Common myeloid progenitor, CD34-positive (primary cell): ENCODE measurements around the gene DFFA. TPM values are rescaled to one million over a fixed set of nuclear protein-coding genes. Genes with fewer than 3 reads are reported as not detected.

Experiments
- CTCF ChIA-PET: fragments of 350-600 bp; sonication (Branson Sonifier 250); formaldehyde crosslinking; loops from one replicate; lab custom pipeline; 2021; ENCODE audit warnings: antibody characterized with exemption; lab: Charles Lee
- POLR2A ChIA-PET: fragments of 350-600 bp; sonication (Branson Sonifier 250); formaldehyde crosslinking; loops from one replicate; lab custom pipeline; 2021; ENCODE audit warnings: antibody characterized with exemption; lab: Charles Lee
- DNase-seq, 3 donors: peaks; one replicate each; pipeline versions ENCODE4 v3.0.0 to v3.0.0-alpha.2; 2013
- H3K27ac ChIP-seq, 2 experiments: 1 replicate in 1 of 2; 2 replicates in 1 of 2; pipeline ENCODE4 v1.7.0; 2013; ENCODE audit warnings: inconsistent platforms in 2 of 2, low read length in 2 of 2, mild to moderate bottlenecking in 2 of 2, low read depth in 1 of 2, moderate library complexity in 1 of 2; ENCODE audit not compliant: severe bottlenecking in 2 of 2, insufficient read depth in 1 of 2, poor library complexity in 1 of 2
- H3K27me3 ChIP-seq, 5 experiments: replicated peaks in 2 of 5; 1 replicate in 3 of 5; 2 replicates in 2 of 5; pipeline versions ENCODE4 v1.6.1 to v1.7.0; 2013; ENCODE audit warnings: low read length in 4 of 5, mild to moderate bottlenecking in 2 of 5, moderate library complexity in 2 of 5, inconsistent platforms in 1 of 5; ENCODE audit not compliant: insufficient read depth in 5 of 5, control insufficient read depth in 4 of 5
- H3K36me3 ChIP-seq, 4 experiments: 1 replicate in 2 of 4; 2 replicates in 2 of 4; pipeline versions ENCODE4 v1.6.1 to v1.7.0; 2013; ENCODE audit warnings: low read length in 3 of 4, control low read depth in 1 of 4, mild to moderate bottlenecking in 1 of 4; ENCODE audit not compliant: control insufficient read depth in 4 of 4, insufficient read depth in 4 of 4
- H3K4me1 ChIP-seq, 4 experiments: 1 replicate in 3 of 4; 2 replicates in 1 of 4; pipeline versions ENCODE4 v1.6.1 to v1.7.1; 2013; ENCODE audit warnings: low read length in 3 of 4, mild to moderate bottlenecking in 3 of 4, control low read depth in 1 of 4, inconsistent platforms in 1 of 4, moderate library complexity in 1 of 4; ENCODE audit not compliant: control insufficient read depth in 4 of 4, insufficient read depth in 4 of 4; ENCODE audit errors: control extremely low read depth in 1 of 4
- H3K4me3 ChIP-seq, 7 experiments: 1 replicate in 4 of 7; 2 replicates in 3 of 7; pipeline versions ENCODE4 v1.5.1 to v1.7.0; 2013; ENCODE audit warnings: mild to moderate bottlenecking in 7 of 7, low read length in 6 of 7, moderate library complexity in 6 of 7, inconsistent platforms in 2 of 7, low read depth in 2 of 7, control low read depth in 1 of 7; ENCODE audit not compliant: insufficient read depth in 4 of 7, control insufficient read depth in 1 of 7; ENCODE audit errors: extremely low read depth in 1 of 7
- H3K9me3 ChIP-seq, 5 experiments: 1 replicate in 4 of 5; 2 replicates in 1 of 5; pipeline versions ENCODE4 v1.6.1 to v1.7.1; 2013; ENCODE audit warnings: low read length in 4 of 5, mild to moderate bottlenecking in 2 of 5, inconsistent platforms in 1 of 5, low read depth in 1 of 5, moderate library complexity in 1 of 5; ENCODE audit not compliant: control insufficient read depth in 4 of 5, insufficient read depth in 2 of 5; ENCODE audit errors: control extremely low read depth in 1 of 5
- WGBS: methylation state at CpG from one replicate; pipeline ENCODE4 v1.1.5; 2013; ENCODE audit not compliant: insufficient coverage; 5-methylcytosine and 5-hydroxymethylcytosine counted together
- polyA plus RNA-seq: library from polyadenylated mRNA; unstranded; fragments of 120-200 nt; gene quantifications from one replicate; pipeline ENCODE4 v1.2.1, GENCODE V29; 2013

Gene DFFA, protein sequence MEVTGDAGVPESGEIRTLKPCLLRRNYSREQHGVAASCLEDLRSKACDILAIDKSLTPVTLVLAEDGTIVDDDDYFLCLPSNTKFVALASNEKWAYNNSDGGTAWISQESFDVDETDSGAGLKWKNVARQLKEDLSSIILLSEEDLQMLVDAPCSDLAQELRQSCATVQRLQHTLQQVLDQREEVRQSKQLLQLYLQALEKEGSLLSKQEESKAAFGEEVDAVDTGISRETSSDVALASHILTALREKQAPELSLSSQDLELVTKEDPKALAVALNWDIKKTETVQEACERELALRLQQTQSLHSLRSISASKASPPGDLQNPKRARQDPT
- 30.0 TPM for polyA plus RNA-seq

DNA sequence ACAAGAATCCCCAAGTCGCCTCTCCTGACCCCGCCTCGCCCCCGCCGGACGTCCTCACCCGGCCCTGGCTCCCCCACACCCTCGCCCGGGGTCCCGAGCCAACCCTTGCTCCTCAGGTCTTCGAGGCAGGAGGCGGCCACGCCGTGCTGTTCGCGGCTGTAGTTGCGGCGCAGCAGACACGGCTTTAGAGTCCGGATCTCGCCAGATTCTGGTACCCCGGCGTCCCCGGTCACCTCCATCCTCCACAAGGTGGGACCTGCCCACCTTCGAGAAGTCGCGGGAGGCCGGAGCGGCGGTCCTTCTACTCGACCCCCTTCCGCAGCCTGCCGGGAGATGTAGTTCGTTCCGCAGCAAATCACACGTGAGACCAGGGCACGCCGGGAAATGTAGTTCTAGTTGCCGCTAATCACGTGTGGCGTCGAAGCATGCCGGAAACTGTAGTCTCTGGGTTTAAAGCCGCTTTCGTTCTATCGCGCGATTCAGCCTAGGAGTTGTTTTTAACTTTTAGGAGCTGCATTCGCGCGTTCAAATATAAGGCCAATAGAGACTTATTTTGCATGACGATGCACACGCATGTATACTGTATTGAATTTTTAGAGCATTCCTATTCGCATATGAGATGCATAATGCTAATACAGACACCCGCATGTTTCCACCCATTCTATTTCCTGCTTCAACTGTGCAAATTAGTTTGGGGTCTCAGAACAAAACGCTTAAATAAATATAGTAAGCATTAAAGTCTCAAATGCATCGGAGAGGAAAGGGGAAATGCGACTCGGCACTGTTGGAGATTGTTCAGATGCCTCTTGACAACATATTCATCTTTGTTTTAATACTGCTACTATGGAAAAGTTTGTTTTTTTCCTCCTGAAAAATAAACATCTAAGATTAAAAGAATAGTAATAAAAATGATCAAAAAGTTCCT lies at the start of gene DFFA:
TSS of gene DFFA (minus strand) at position 310 of the 925 bp plus-strand sequence. CDS start at position 239, 71 bp downstream.
- 0% methylated on average over 38 of the region's 59 CpGs for WGBS
- no peaks in the 10 kb centered on the region for H3K9me3 ChIP-seq
- peak within 1 kb of the TSS; percentile 53 to 82 (median 74) for H3K4me3 ChIP-seq
- peaks cover 6 to 15% (median 10%) of the 10 kb centered on the region in 4 experiments for H3K36me3 ChIP-seq
- H3K4me1 ChIP-seq, result peaks cover 8 to 42% (median 30%) of the 10 kb centered on the region in 4 experiments
- ChIA-PET CTCF (interaction anchor here (0.7 kb wide), 1 partner anchor 41 kb away, joined by 3 read pairs; no protein-coding TSS in a partner anchor), POLR2A (no interaction called here)
- peak; percentile 96 to 98 (median 98) for DNase-seq
- H3K27me3 ChIP-seq, result no peaks in the 10 kb centered on the region
- H3K27ac ChIP-seq, result peak within 1 kb of the TSS; percentile 23 to 74

DNA sequence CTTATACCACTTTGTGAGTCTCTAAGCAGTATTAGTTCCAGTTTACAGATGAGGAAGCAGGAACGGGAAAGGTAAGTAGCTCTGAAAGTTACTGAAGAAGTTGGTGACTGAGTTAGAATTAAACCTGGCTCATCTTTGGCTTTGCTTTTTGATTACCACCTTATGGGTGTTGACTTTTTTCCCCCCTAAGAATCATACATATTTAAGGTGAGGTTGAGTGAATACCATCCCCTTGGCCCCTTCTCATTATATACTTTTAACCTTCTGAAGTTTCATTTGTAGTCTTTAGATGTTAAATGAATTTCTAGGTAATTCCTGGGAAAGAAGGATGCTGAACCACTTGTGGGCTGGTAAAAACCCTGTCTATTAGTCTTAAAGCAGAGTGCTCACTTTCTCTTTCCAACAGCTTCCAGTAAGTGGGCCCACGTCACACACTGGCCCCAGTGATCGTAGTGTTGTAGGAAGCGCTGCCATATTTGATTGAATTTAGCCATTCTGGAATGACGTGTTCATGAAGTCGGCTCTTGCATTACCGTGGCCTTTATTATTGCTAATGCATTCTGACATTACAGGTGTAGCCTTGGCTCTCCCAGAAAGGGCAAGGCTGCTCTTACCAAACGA lies 49.3 kb upstream of the DFFA start:
- H3K4me3 ChIP-seq, result no peak overlapping the region
- H3K36me3 ChIP-seq, result no peaks in the 10 kb centered on the region
- CTCF ChIA-PET, result interaction anchor here (0.9 to 1.2 kb wide), 2 partner anchors 14 to 15 kb away, joined by 3 read pairs; no protein-coding TSS in a partner anchor
- POLR2A ChIA-PET, result interaction anchor here (0.6 kb wide), 1 partner anchor 338 kb away, joined by 7 read pairs; no protein-coding TSS in a partner anchor
- no peak for DNase-seq
- peaks cover 0 to 7% (median 2%) of the 10 kb centered on the region in 4 experiments for H3K4me1 ChIP-seq
- H3K9me3 ChIP-seq, result no peaks in the 10 kb centered on the region
- H3K27me3 ChIP-seq, result no peaks in the 10 kb centered on the region
- 98% methylated on average over 7 of the region's 8 CpGs for WGBS
- H3K27ac ChIP-seq, result no peak overlapping the region

DNA sequence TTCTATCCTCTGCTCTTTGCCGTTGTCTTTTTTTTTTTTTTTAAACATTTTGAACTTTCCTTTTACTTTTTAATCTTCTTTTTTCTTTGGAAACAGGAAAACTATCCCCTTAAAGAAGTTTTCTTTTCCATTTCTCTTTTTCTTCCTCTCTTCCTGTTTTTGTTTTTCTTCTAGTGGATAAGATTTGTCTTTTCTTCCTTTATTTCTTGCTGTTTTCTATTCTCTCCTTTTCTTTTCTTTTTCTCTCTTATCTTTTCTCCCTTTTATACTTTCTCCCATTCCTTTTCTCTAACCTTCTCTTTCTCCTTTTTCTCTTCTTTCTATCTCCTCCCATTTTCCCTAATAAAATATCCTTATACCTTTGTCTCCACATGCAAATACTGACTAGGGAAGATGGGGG lies 48.6 kb upstream of the DFFA start:
- Histone ChIP-seq H3K36me3 (no peaks in the 10 kb centered on the region), H3K27ac (no peak overlapping the region), H3K27me3 (no peaks in the 10 kb centered on the region), H3K4me1 (peaks cover 0 to 11% (median 6%) of the 10 kb centered on the region in 4 experiments), H3K9me3 (no peaks in the 10 kb centered on the region), H3K4me3 (no peak overlapping the region)
- no peak for DNase-seq
- POLR2A ChIA-PET, result no interaction called here
- 100% methylated on average over 1 of the region's 1 CpG for WGBS
- CTCF ChIA-PET, result interaction anchor here (0.9 to 1.4 kb wide), 3 partner anchors 13 to 27 kb away, joined by 3 to 5 read pairs (median 3); no protein-coding TSS in a partner anchor

DNA sequence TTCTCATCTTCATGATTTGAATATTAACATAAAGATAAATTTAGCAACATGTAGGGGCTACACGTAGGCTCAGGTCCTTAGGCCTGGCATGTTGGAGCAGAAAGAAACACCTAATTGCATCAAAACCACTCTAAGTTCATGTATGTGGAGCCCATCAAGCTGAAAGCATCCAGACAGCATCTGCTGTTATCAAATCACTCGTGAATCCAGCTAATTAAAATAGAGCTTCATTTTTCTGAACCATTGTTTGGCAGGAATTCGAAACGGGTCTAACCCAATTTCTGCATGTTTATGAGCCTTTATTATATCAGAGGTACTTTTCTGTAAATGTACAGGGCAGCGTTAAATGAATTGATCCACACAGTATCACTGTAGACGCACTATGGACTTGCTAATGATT lies 48.2 kb upstream of the DFFA start:
- Histone ChIP-seq H3K36me3 (no peaks in the 10 kb centered on the region), H3K27ac (no peak overlapping the region), H3K27me3 (no peaks in the 10 kb centered on the region), H3K4me1 (peaks cover 0 to 16% (median 11%) of the 10 kb centered on the region in 4 experiments), H3K9me3 (no peaks in the 10 kb centered on the region), H3K4me3 (no peak overlapping the region)
- DNase-seq, result no peak
- WGBS, result 95% methylated on average over 5 of the region's 6 CpGs
- ChIA-PET POLR2A (no interaction called here), CTCF (interaction anchor here (1.4 to 1.5 kb wide), 2 partner anchors 13 to 26 kb away, joined by 3 to 5 read pairs; no protein-coding TSS in a partner anchor)

GRCh38 chr1:10519016-10519417 lies 46.7 kb upstream of the DFFA start:
- DNase-seq, result no peak
- Histone ChIP-seq H3K27me3 (no peaks in the 10 kb centered on the region), H3K9me3 (no peaks in the 10 kb centered on the region), H3K4me1 (peaks cover 4 to 30% (median 22%) of the 10 kb centered on the region in 4 experiments), H3K36me3 (no peaks in the 10 kb centered on the region), H3K27ac (no peak overlapping the region), H3K4me3 (no peak overlapping the region)
- ChIA-PET POLR2A (no interaction called here), CTCF (interaction anchor here (1.5 kb wide), 1 partner anchor 11 kb away, joined by 3 read pairs; no protein-coding TSS in a partner anchor)
- WGBS, result 95% methylated on average over 6 of the region's 7 CpGs

- no peak overlapping the region for H3K4me3 ChIP-seq
- H3K36me3 ChIP-seq, result no peaks in the 10 kb centered on the region
- no peaks in the 10 kb centered on the region for H3K9me3 ChIP-seq
- 100% methylated on average over 2 of the region's 2 CpGs for WGBS
- ChIA-PET POLR2A (no interaction called here), CTCF (no interaction called here)
- no peaks in the 10 kb centered on the region for H3K27me3 ChIP-seq
- no peak for DNase-seq
- H3K4me1 ChIP-seq, result peaks cover 4 to 42% (median 34%) of the 10 kb centered on the region in 4 experiments
- H3K27ac ChIP-seq, result no peak overlapping the region
Measured at GRCh38 chr1:10517677-10517982, 45.3 kb upstream of the DFFA start.
